ENCODE measurements around the gene CMIP. TPM values are rescaled to one million over a fixed set of nuclear protein-coding genes. Genes with fewer than 3 reads are reported as not detected.

CMIP gene
- polyA plus RNA-seq, 3 donors: 0.85 to 61.9 (median 0.93) TPM

GRCh38 chr16:81686391-81687130 is 242.0 kb downstream of the CMIP start:
- 61% methylated on average over 20 of the region's 24 CpGs for WGBS (ENCODE audit: insufficient coverage)

GRCh38 chr16:81687131-81687456 is 242.5 kb downstream of the CMIP start:
- no peak for DNase-seq
- H3K36me3 Mint-ChIP-seq: peaks cover 35 to 74% of the 10 kb centered on the region in 2 donors
- no peak overlapping the region for H3K9ac ChIP-seq (ENCODE audit: insufficient read depth, low read length, poor library complexity, severe bottlenecking)
- intact Hi-C loops (cut with micrococcal nuclease): no loop called here
- H3K27ac ChIP-seq (ENCODE audit: low read depth in 1 of 2, low read length in 2 of 2): no peak overlapping the region
- peaks cover 20% of the 10 kb centered on the region for H3K79me2 ChIP-seq (ENCODE audit: insufficient read depth, low read length)
- H3K4me2 ChIP-seq (replicated peaks; ENCODE audit: extremely low read depth, low read length, poor library complexity, severe bottlenecking): no peak overlapping the region
- no peak overlapping the region for H2AFZ ChIP-seq (ENCODE audit: insufficient read depth, low read depth, low read length, poor library complexity, severe bottlenecking)
- H3K27ac Mint-ChIP-seq: no peak overlapping the region
- peaks cover 48 to 75% of the 10 kb centered on the region in 2 donors for H3K36me3 ChIP-seq (replicated peaks in 1 of 2; ENCODE audit: control insufficient read depth in 1 of 2, insufficient read depth in 2 of 2, low read length in 2 of 2)
- H4K20me1 ChIP-seq (ENCODE audit: insufficient read depth, low read length): peaks cover 91% of the 10 kb centered on the region
- no peaks in the 10 kb centered on the region for H3K9me3 ChIP-seq (replicated peaks in 1 of 2; ENCODE audit: control insufficient read depth in 1 of 2, insufficient read depth in 1 of 2, low read length in 2 of 2)
- no peaks in the 10 kb centered on the region for H3K4me1 Mint-ChIP-seq
- TF ChIP-seq CTCF (IDR thresholded peaks at IDR 0.05): no peak
- peaks cover 0 to 3% (median 0%) of the 10 kb centered on the region in 7 donors for H3K9me3 Mint-ChIP-seq
- no peaks in the 10 kb centered on the region for H3K4me1 ChIP-seq (ENCODE audit: control insufficient read depth in 1 of 2, insufficient read depth in 2 of 2, low read length in 2 of 2)
- no peaks in the 10 kb centered on the region for H3K27me3 ChIP-seq (ENCODE audit: control insufficient read depth in 2 of 2, insufficient read depth in 2 of 2, low read length in 2 of 2)
- WGBS (ENCODE audit: insufficient coverage): 97% methylated on average over 6 of the region's 7 CpGs
- no peak overlapping the region for H3K4me3 Mint-ChIP-seq
- H3K27me3 Mint-ChIP-seq (ENCODE audit: low read depth in 3 of 3): peaks cover 0 to 2% (median 0%) of the 10 kb centered on the region in 3 donors
- no peak overlapping the region for H3K4me3 ChIP-seq (replicated peaks in 1 of 3; ENCODE audit: low read depth in 2 of 3, low read length in 3 of 3)

More at GRCh38 chr16:81686391-81687130, 242.0 kb downstream of the CMIP start:
- Histone ChIP-seq H3K27ac (ENCODE audit: low read depth in 1 of 2, low read length in 2 of 2) (no peak overlapping the region), H3K9ac (ENCODE audit: insufficient read depth, low read length, poor library complexity, severe bottlenecking) (no peak overlapping the region), H3K27me3 (ENCODE audit: control insufficient read depth in 2 of 2, insufficient read depth in 2 of 2, low read length in 2 of 2) (no peaks in the 10 kb centered on the region), H4K20me1 (ENCODE audit: insufficient read depth, low read length) (peaks cover 91% of the 10 kb centered on the region), H2AFZ (ENCODE audit: insufficient read depth, low read depth, low read length, poor library complexity, severe bottlenecking) (no peak overlapping the region), H3K4me3 (replicated peaks in 1 of 3; ENCODE audit: low read depth in 2 of 3, low read length in 3 of 3) (no peak overlapping the region), H3K36me3 (replicated peaks in 1 of 2; ENCODE audit: control insufficient read depth in 1 of 2, insufficient read depth in 2 of 2, low read length in 2 of 2) (peaks cover 45 to 75% of the 10 kb centered on the region in 2 donors), H3K79me2 (ENCODE audit: insufficient read depth, low read length) (peaks cover 25% of the 10 kb centered on the region), H3K4me1 (ENCODE audit: control insufficient read depth in 1 of 2, insufficient read depth in 2 of 2, low read length in 2 of 2) (no peaks in the 10 kb centered on the region), H3K4me2 (replicated peaks; ENCODE audit: extremely low read depth, low read length, poor library complexity, severe bottlenecking) (no peak overlapping the region), H3K9me3 (replicated peaks in 1 of 2; ENCODE audit: control insufficient read depth in 1 of 2, insufficient read depth in 1 of 2, low read length in 2 of 2) (no peaks in the 10 kb centered on the region)
- intact Hi-C loops (cut with micrococcal nuclease): no loop called here
- Mint-ChIP-seq H3K27ac (peak overlapping the region in 2 of 7 donors; percentile 18 to 78), H3K27me3 (ENCODE audit: low read depth in 3 of 3) (peaks cover 0 to 2% (median 0%) of the 10 kb centered on the region in 3 donors), H3K4me3 (no peak overlapping the region), H3K36me3 (peaks cover 35 to 74% of the 10 kb centered on the region in 2 donors), H3K4me1 (no peaks in the 10 kb centered on the region), H3K9me3 (peaks cover 0 to 5% (median 0%) of the 10 kb centered on the region in 7 donors)
- DNase-seq: no peak
- no peak for TF ChIP-seq CTCF (IDR thresholded peaks at IDR 0.05)

All from CD14-positive monocyte (primary cell).